ENCODE measurements around the gene PCED1B. TPM values are rescaled to one million over a fixed set of nuclear protein-coding genes. Genes with fewer than 3 reads are reported as not detected.

PCED1B gene
- total RNA-seq, 2 donors from 2014 or later = 0.87 to 46.9 TPM

DNA sequence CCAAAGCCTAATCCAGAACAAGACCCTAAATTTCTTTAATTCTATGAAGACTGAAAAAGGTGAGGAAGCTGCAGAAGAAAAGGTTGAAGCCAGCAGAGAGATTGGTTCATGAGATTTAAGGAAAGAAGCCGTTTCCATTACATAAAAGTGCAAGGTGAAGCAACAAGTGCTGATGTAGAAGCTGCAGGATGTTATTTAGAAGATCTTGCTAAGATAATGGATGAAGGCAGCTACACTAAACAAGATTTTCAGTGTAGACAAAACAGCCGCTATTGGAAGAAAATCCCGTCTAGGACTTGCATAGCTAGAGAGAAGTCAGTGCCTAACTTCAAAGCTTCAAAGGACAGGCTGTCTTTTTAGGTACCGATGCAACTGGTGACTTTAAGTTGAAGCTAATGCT, 65.8 kb downstream of the PCED1B start:
- H3K9me3 ChIP-seq = no peaks in the 10 kb centered on the region
- no peak overlapping the region for H3K27ac ChIP-seq
- H3K4me1 ChIP-seq (replicated peaks) = no peaks in the 10 kb centered on the region
- TF ChIP-seq POLR2A (IDR thresholded peaks at IDR 0.05) = no peak
- no peak for TF ChIP-seq POLR2AphosphoS5 (IDR thresholded peaks at IDR 0.05)
- TF ChIP-seq, protein P1, sequence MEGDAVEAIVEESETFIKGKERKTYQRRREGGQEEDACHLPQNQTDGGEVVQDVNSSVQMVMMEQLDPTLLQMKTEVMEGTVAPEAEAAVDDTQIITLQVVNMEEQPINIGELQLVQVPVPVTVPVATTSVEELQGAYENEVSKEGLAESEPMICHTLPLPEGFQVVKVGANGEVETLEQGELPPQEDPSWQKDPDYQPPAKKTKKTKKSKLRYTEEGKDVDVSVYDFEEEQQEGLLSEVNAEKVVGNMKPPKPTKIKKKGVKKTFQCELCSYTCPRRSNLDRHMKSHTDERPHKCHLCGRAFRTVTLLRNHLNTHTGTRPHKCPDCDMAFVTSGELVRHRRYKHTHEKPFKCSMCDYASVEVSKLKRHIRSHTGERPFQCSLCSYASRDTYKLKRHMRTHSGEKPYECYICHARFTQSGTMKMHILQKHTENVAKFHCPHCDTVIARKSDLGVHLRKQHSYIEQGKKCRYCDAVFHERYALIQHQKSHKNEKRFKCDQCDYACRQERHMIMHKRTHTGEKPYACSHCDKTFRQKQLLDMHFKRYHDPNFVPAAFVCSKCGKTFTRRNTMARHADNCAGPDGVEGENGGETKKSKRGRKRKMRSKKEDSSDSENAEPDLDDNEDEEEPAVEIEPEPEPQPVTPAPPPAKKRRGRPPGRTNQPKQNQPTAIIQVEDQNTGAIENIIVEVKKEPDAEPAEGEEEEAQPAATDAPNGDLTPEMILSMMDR (IDR thresholded peaks at IDR 0.05) = no peak
- no peak for DNase-seq (ENCODE audit: low spot score)
- no peak overlapping the region for H3K4me3 ChIP-seq
- no peaks in the 10 kb centered on the region for H3K27me3 ChIP-seq (replicated peaks; ENCODE audit: insufficient read depth)
- H3K36me3 ChIP-seq = no peaks in the 10 kb centered on the region
- intact Hi-C loops (cut with DNase I) = no loop called here
- 78% methylated on average over 4 of the region's 4 CpGs for WGBS

DNA sequence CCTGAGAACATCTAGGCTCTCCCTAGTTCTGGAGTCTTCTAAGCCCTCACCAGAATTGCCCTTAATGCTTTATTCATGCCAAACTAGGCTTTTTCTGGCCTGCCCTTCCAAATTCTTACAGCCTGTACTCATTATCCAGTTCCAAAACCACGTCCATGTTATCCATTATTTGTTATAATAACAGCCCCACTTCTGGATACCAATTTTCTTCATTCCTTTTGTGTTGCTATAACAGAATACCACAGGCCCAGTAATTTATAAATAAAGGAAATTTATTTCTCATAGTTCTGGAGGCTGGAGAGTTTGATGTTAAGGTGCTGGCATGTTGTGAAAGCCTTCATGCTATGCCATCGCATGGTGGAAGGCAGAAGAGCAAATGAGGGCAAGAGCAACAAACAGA, 68.3 kb downstream of the PCED1B start:
- Histone ChIP-seq H3K27ac (no peak overlapping the region), H3K27me3 (replicated peaks; ENCODE audit: insufficient read depth) (no peaks in the 10 kb centered on the region), H3K9me3 (no peaks in the 10 kb centered on the region), H3K4me1 (replicated peaks) (no peaks in the 10 kb centered on the region), H3K4me3 (no peak overlapping the region), H3K36me3 (no peaks in the 10 kb centered on the region)
- DNase-seq (ENCODE audit: low spot score) = no peak
- no peak for TF ChIP-seq POLR2AphosphoS5 (IDR thresholded peaks at IDR 0.05)
- TF ChIP-seq, protein P1 (IDR thresholded peaks at IDR 0.05) = no peak
- no peak for TF ChIP-seq POLR2A (IDR thresholded peaks at IDR 0.05)
- 88% methylated on average over 2 of the region's 2 CpGs for WGBS
- intact Hi-C loops (cut with DNase I) = no loop called here

DNA sequence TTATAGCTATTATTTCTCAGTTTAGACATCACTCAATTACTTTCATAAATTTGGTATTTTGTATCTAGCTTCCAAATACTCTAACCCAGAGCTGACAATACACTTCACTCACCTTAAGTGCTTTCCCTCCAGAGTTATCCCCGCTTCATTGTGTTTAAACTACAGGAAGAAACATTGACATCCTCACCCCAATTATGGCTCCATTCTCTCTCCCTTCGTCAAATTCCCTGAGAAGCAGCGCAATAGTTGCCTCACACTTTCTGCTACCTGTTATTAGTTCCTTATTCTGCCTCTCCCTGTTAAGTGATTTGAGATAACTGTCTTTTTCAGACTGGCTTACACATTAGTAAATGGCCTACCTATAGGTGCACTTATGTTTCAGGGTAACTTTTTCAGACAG, 69.7 kb downstream of the PCED1B start:
- H3K9me3 ChIP-seq = no peaks in the 10 kb centered on the region
- WGBS = 74% methylated on average over 3 of the region's 3 CpGs
- no peaks in the 10 kb centered on the region for H3K4me1 ChIP-seq (replicated peaks)
- no peak for DNase-seq (ENCODE audit: low spot score)
- intact Hi-C loops (cut with DNase I) = no loop called here
- no peaks in the 10 kb centered on the region for H3K27me3 ChIP-seq (replicated peaks; ENCODE audit: insufficient read depth)
- H3K36me3 ChIP-seq = no peaks in the 10 kb centered on the region
- no peak overlapping the region for H3K27ac ChIP-seq
- no peak overlapping the region for H3K4me3 ChIP-seq
- TF ChIP-seq, protein P1 (IDR thresholded peaks at IDR 0.05) = no peak

DNA sequence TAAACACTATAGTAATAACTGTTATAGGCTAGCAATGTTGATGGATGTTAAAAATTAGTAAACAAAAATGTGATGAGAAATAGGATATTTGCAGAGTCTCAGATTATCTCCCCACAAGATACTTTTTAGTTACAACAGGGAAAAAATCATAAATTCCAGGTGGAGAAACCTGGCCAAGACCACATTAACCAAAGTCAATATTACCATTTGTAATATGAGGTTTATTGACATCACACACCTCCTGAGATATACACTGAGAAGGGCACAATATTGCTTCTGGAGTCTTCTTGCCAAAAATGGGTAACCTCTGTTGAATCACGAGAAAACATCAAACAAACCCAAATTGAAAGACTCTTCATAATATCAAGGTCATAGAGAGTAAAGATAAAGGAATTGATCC, 72.7 kb downstream of the PCED1B start:
- Histone ChIP-seq H3K27ac (no peak overlapping the region), H3K4me1 (replicated peaks) (no peaks in the 10 kb centered on the region), H3K36me3 (no peaks in the 10 kb centered on the region), H3K9me3 (no peaks in the 10 kb centered on the region), H3K27me3 (replicated peaks; ENCODE audit: insufficient read depth) (no peaks in the 10 kb centered on the region), H3K4me3 (no peak overlapping the region)
- TF ChIP-seq POLR2A (IDR thresholded peaks at IDR 0.05) = no peak
- TF ChIP-seq, protein P1 (IDR thresholded peaks at IDR 0.05) = no peak
- TF ChIP-seq POLR2AphosphoS5 (IDR thresholded peaks at IDR 0.05) = no peak
- 71% methylated on average over 1 of the region's 1 CpG for WGBS
- intact Hi-C loops (cut with DNase I) = no loop called here
- DNase-seq (ENCODE audit: low spot score) = no peak

DNA sequence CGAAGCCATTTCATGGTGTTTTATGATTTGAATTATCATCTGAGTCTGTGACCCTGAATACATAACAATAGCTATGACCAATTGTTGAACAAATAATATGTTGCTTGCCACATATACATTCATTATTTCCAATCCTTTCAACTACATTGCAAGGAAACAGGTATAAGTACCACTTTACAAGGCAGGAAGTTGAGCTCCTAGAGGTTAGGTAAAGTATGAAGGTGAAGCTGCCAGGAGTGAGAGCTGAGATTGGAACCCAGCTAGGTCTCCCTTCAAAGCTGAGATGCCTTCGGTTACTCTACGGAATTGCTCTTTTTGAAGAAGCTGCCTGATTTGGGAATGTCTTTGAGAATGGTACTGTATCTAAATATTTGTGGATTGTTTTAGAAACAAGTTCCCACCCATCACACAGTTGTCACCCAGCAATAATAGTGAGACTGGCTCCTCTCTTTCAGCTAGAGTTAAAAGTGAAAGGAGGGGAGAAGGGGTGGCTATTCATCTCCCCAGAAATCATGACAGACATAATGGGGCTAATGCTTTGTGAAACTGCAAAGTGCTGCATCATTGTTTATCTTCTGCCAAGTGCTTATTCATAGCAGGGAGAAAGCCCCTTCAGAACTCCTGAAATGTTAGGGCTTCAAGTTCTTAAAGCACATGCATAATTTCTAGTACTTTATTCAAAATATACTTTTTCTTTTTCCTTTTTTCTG, 76.2 kb downstream of the PCED1B start:
- WGBS = 66% methylated on average over 3 of the region's 3 CpGs
- no peak for DNase-seq (ENCODE audit: low spot score)
- Histone ChIP-seq H3K4me1 (replicated peaks) (no peaks in the 10 kb centered on the region), H3K27me3 (replicated peaks; ENCODE audit: insufficient read depth) (no peaks in the 10 kb centered on the region), H3K4me3 (no peak overlapping the region), H3K9me3 (no peaks in the 10 kb centered on the region), H3K27ac (no peak overlapping the region), H3K36me3 (no peaks in the 10 kb centered on the region)
- intact Hi-C loops (cut with DNase I) = no loop called here
- TF ChIP-seq POLR2A (IDR thresholded peaks at IDR 0.05) (no peak), POLR2AphosphoS5 (IDR thresholded peaks at IDR 0.05) (no peak)
- TF ChIP-seq, protein P1 (IDR thresholded peaks at IDR 0.05) = no peak
